ENCODE results near the gene C19orf73. TPM values are rescaled to one million over a fixed set of nuclear protein-coding genes. Genes with fewer than 3 reads are reported as not detected.

The C19orf73 gene
- total and polyA plus RNA-seq, 9 of the 15 experiments (the other 6 are each of a cell fraction or from before 2014, with no cell fraction given): 0.08 to 7.4 (median 1.4) TPM

DNA sequence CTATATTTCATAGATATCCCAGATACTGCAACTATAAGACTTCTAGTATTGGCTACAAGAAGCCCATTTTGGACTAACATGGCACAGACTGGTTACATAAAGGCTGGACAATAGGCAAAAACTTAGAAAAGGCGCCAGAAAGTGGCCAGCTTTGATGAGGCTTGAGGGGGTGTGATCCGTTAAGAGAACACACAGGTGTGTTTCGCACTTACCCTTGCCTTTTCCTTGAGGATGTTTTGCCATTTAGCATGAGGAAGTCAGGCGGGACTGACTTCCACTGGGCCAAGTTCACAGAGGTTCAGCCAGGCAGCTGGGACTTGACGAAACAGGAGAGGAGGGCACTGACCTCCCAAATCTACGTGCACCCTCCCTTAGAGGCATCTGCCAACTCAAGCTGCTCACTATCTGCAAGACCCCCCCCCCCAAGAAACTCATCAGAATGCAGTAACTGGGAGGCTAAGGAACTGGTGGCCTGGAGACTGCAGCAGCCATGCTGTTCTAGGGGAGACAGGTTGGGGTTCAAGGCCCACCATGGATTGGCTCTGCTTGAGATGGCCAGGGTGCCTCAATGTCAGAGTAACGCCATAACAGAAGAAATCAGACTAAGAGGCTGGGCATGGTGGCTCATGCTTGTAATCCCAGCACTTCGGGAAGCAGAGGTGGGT lies 9.2 kb downstream of the C19orf73 start:
- no TSS peak for BruUV-seq (replicated peaks)
- POLR2A ChIA-PET: interaction anchor here (0.6 to 2.2 kb wide), 4 partner anchors 14 to 229 kb away, joined by 3 to 12 read pairs (median 4); no protein-coding TSS in a partner anchor
- TF ChIP-seq, protein P1, sequence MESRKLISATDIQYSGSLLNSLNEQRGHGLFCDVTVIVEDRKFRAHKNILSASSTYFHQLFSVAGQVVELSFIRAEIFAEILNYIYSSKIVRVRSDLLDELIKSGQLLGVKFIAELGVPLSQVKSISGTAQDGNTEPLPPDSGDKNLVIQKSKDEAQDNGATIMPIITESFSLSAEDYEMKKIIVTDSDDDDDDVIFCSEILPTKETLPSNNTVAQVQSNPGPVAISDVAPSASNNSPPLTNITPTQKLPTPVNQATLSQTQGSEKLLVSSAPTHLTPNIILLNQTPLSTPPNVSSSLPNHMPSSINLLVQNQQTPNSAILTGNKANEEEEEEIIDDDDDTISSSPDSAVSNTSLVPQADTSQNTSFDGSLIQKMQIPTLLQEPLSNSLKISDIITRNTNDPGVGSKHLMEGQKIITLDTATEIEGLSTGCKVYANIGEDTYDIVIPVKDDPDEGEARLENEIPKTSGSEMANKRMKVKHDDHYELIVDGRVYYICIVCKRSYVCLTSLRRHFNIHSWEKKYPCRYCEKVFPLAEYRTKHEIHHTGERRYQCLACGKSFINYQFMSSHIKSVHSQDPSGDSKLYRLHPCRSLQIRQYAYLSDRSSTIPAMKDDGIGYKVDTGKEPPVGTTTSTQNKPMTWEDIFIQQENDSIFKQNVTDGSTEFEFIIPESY (CRISPR knock-in tag; IDR thresholded peaks at IDR 0.05): 0 out of 2 replicates have a peak, but pooled peaks have one; percentile 18
- no peak for TF ChIP-seq MCM7 (IDR thresholded peaks at IDR 0.05)
- no peak for TF ChIP-seq KDM4B (IDR thresholded peaks at IDR 0.05; ENCODE audit: borderline replicate concordance in 2 of 2, low read depth in 1 of 2)
- peak; percentile 46; the same call in 1 of the 2 replicates for TF ChIP-seq POLR2A (conservative IDR thresholded peaks at IDR 0.05)
- no peak for TF ChIP-seq SLC30A9 (CRISPR knock-in tag; IDR thresholded peaks at IDR 0.05)
- TF ChIP-seq GABPB2 (CRISPR knock-in tag; conservative IDR thresholded peaks at IDR 0.05): no peak
- TF ChIP-seq HNRNPK (IDR thresholded peaks at IDR 0.05; ENCODE audit: low read depth, low read length, poor library complexity, severe bottlenecking): no peak
- TF ChIP-seq, protein P2, sequence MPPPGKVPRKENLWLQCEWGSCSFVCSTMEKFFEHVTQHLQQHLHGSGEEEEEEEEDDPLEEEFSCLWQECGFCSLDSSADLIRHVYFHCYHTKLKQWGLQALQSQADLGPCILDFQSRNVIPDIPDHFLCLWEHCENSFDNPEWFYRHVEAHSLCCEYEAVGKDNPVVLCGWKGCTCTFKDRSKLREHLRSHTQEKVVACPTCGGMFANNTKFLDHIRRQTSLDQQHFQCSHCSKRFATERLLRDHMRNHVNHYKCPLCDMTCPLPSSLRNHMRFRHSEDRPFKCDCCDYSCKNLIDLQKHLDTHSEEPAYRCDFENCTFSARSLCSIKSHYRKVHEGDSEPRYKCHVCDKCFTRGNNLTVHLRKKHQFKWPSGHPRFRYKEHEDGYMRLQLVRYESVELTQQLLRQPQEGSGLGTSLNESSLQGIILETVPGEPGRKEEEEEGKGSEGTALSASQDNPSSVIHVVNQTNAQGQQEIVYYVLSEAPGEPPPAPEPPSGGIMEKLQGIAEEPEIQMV (tag; conservative IDR thresholded peaks at IDR 0.05; ENCODE audit: low read depth): no peak
- TF ChIP-seq, protein P3, sequence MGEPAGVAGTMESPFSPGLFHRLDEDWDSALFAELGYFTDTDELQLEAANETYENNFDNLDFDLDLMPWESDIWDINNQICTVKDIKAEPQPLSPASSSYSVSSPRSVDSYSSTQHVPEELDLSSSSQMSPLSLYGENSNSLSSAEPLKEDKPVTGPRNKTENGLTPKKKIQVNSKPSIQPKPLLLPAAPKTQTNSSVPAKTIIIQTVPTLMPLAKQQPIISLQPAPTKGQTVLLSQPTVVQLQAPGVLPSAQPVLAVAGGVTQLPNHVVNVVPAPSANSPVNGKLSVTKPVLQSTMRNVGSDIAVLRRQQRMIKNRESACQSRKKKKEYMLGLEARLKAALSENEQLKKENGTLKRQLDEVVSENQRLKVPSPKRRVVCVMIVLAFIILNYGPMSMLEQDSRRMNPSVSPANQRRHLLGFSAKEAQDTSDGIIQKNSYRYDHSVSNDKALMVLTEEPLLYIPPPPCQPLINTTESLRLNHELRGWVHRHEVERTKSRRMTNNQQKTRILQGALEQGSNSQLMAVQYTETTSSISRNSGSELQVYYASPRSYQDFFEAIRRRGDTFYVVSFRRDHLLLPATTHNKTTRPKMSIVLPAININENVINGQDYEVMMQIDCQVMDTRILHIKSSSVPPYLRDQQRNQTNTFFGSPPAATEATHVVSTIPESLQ (CRISPR knock-in tag; IDR thresholded peaks at IDR 0.05): no peak
- no peak for TF ChIP-seq BRCA1 (IDR thresholded peaks at IDR 0.05)
- TF ChIP-seq BRCA1 (CRISPR knock-in tag; IDR thresholded peaks at IDR 0.05): 0 out of 2 replicates have a peak, but pooled peaks have one; percentile 26
- TF ChIP-seq, protein P4, sequence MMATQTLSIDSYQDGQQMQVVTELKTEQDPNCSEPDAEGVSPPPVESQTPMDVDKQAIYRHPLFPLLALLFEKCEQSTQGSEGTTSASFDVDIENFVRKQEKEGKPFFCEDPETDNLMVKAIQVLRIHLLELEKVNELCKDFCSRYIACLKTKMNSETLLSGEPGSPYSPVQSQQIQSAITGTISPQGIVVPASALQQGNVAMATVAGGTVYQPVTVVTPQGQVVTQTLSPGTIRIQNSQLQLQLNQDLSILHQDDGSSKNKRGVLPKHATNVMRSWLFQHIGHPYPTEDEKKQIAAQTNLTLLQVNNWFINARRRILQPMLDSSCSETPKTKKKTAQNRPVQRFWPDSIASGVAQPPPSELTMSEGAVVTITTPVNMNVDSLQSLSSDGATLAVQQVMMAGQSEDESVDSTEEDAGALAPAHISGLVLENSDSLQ (IDR thresholded peaks at IDR 0.05): no peak
- TF ChIP-seq FIP1L1 (IDR thresholded peaks at IDR 0.05; ENCODE audit: low read depth, low read length, poor library complexity, severe bottlenecking): no peak
- no peak for TF ChIP-seq MEF2D (tag; conservative IDR thresholded peaks at IDR 0.05; ENCODE audit: low read depth)
- TF ChIP-seq PHTF2 (CRISPR knock-in tag; IDR thresholded peaks at IDR 0.05): no peak
- TF ChIP-seq ZNF586 (CRISPR knock-in tag; conservative IDR thresholded peaks at IDR 0.05): no peak
- TF ChIP-seq TRIM24 (IDR thresholded peaks at IDR 0.05): no peak

More for the DNA sequence above, 9.2 kb downstream of the C19orf73 start:
- Histone ChIP-seq H3K9me3 (replicated peaks; ENCODE audit: control insufficient read depth, insufficient read depth, low read depth, low read length) (no peaks in the 10 kb centered on the region), H3K4me3 (no peak overlapping the region), H3K27me3 (ENCODE audit: control insufficient read depth in 2 of 2, insufficient read depth in 2 of 2, low read length in 2 of 2) (no peaks in the 10 kb centered on the region), H3K27ac (ENCODE audit: extremely low read depth, low read depth, low read length) (no peak overlapping the region), H3K36me3 (ENCODE audit: control insufficient read depth, insufficient read depth, low read length) (peaks cover 52% of the 10 kb centered on the region), H3K9ac (ENCODE audit: insufficient read depth in 1 of 2, low read depth in 2 of 2, low read length in 2 of 2) (peak overlapping the region in 1 of 2 experiments; percentile 57; a peak in 1 of 4 replicates), H4K20me1 (replicated peaks; ENCODE audit: control insufficient read depth, insufficient read depth, low read length) (peaks cover 14% of the 10 kb centered on the region), H3K4me2 (ENCODE audit: insufficient read depth, low read length) (no peak overlapping the region), H3K79me2 (ENCODE audit: control insufficient read depth, insufficient read depth, low read length) (peaks cover 7% of the 10 kb centered on the region), H2AFZ (ENCODE audit: low read depth, low read length) (no peak overlapping the region), H3K4me1 (replicated peaks in 1 of 2; ENCODE audit: control insufficient read depth in 2 of 2, insufficient read depth in 2 of 2, low read length in 2 of 2) (peaks cover 22 to 53% of the 10 kb centered on the region in 2 experiments), H3K9me1 (ENCODE audit: control insufficient read depth, insufficient read depth, low read length) (peaks cover 11% of the 10 kb centered on the region)
- in situ Hi-C loops (cut with MboI) (loop anchor here (10.0 kb wide), 1 partner anchor 1225 kb away; no protein-coding TSS in a partner anchor), intact Hi-C loops (cut with micrococcal nuclease) (no loop called here)
- CTCF ChIA-PET (ENCODE audit: low intra/inter-chr PET ratio): no interaction called here
- 78% methylated on average over 5 of the region's 8 CpGs for WGBS (ENCODE audit: insufficient coverage, low coverage, missing lambda C conversion rate)
- ATAC-seq: no peak
- FAIRE-seq: peak; percentile 61
- DNase-seq (ENCODE audit: extremely low read depth in 1 of 4, low spot score in 3 of 4): no peak

Data from K562 (cell line).